Immature natural killer cell (primary cell): ENCODE results near the gene GNPTAB. TPM values are rescaled to one million over a fixed set of nuclear protein-coding genes. Genes with fewer than 3 reads are reported as not detected.

Experiments used
- DNase-seq, 3 donors: peaks; one replicate each; pipeline ENCODE4 v3.0.0; 2022; ENCODE audit warnings: mixed read lengths in 1 of 3
- H3K27ac Mint-ChIP-seq, 6 donors: one replicate each; pipeline ENCODE4 v1.8.0; 2020; ENCODE audit warnings: mixed read lengths in 6 of 6, mild to moderate bottlenecking in 5 of 6, inconsistent platforms in 4 of 6, moderate library complexity in 3 of 6
- H3K27me3 Mint-ChIP-seq, 3 donors: one replicate each; pipeline ENCODE4 v1.8.0; 2020 to 2021; ENCODE audit warnings: low read depth in 3 of 3, mild to moderate bottlenecking in 3 of 3, mixed read lengths in 3 of 3, moderate library complexity in 3 of 3, inconsistent platforms in 1 of 3
- H3K36me3 Mint-ChIP-seq, 3 donors: one replicate each; pipeline ENCODE4 v1.8.0; 2020; ENCODE audit warnings: mixed read lengths in 3 of 3, inconsistent platforms in 2 of 3, mild to moderate bottlenecking in 2 of 3
- H3K4me1 Mint-ChIP-seq, 2 donors: one replicate each; pipeline ENCODE4 v1.8.0; 2020; ENCODE audit warnings: inconsistent platforms in 2 of 2, mild to moderate bottlenecking in 2 of 2, mixed read lengths in 2 of 2, moderate library complexity in 1 of 2
- H3K4me3 Mint-ChIP-seq, 5 donors: one replicate each; pipeline ENCODE4 v1.8.0; 2020; ENCODE audit warnings: mild to moderate bottlenecking in 5 of 5, mixed read lengths in 5 of 5, inconsistent platforms in 3 of 5, moderate library complexity in 3 of 5
- H3K9me3 Mint-ChIP-seq, 6 donors: one replicate each; pipeline ENCODE4 v1.8.0; 2020; ENCODE audit warnings: mild to moderate bottlenecking in 6 of 6, mixed read lengths in 6 of 6, inconsistent platforms in 4 of 6, moderate library complexity in 3 of 6
- polyA plus RNA-seq, 3 donors: library from polyadenylated mRNA; unstranded; fragments of 300-500 nt; fragmentation: Illumina TruSeq; gene quantifications; one replicate each; pipeline ENCODE4 v1.2.3, GENCODE V29; 2021

Gene GNPTAB
- polyA plus RNA-seq, 3 donors from 2014 or later, result 155 to 253 (median 185) TPM

DNA sequence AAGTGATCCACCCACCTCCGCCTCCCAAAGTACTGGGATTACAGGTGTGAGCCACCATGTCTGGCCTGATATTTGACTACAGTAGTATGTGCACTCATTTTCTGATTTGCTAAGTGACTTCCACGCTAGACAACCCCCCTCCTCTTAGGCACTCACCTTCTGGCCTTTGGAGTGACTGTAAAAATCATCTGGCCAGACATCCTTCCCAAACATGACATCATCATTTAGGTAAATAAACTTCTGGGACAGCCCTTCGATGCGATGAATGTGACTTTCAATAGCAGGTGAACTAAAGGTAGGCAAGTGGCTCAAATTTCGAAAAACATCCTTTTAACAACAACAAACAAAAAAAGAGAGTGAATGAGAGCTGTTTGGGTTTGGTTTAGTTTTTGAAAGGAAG lies 60.9 kb downstream of the GNPTAB start:
- Mint-ChIP-seq H3K27me3 (peaks cover 0 to 5% (median 0%) of the 10 kb centered on the region in 3 donors), H3K27ac (peak overlapping the region in 3 of 6 donors; percentile 45 to 72 (median 68)), H3K4me3 (no peak overlapping the region)

DNA sequence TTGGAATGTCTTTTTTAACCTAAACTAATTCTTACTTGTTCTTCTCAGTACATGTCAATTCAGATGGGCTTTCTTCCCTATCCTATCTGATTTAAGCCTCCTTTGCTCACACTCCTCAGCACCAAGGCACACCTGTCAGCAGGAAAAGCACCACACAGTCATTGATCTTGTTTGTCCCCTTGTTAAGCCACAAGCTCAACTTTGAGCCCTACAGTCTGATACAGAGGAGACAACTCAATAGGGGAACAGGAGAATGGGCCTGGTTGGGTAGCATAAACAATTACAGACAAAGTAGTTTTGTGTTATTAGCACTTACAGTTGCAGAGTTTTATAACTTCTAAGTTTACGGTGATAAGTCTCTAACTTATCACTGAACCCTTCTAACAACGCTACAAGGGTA lies 62.0 kb downstream of the GNPTAB start:
- H3K9me3 Mint-ChIP-seq, result no peaks in the 10 kb centered on the region
- no peak overlapping the region for H3K4me3 Mint-ChIP-seq
- no peak for DNase-seq
- peak overlapping the region in 4 of 6 donors; percentile 3 to 84 (median 46) for H3K27ac Mint-ChIP-seq
- H3K4me1 Mint-ChIP-seq, result peaks cover 10 to 22% of the 10 kb centered on the region in 2 donors
- peaks cover 8 to 59% (median 24%) of the 10 kb centered on the region in 3 donors for H3K36me3 Mint-ChIP-seq
- peaks cover 0 to 5% (median 0%) of the 10 kb centered on the region in 3 donors for H3K27me3 Mint-ChIP-seq

More for the DNA sequence above, 60.9 kb downstream of the GNPTAB start:
- DNase-seq, result no peak
- peaks cover 11 to 25% of the 10 kb centered on the region in 2 donors for H3K4me1 Mint-ChIP-seq
- no peaks in the 10 kb centered on the region for H3K9me3 Mint-ChIP-seq
- H3K36me3 Mint-ChIP-seq, result peaks cover 8 to 51% (median 22%) of the 10 kb centered on the region in 3 donors

- H3K36me3 Mint-ChIP-seq, result peaks cover 8 to 58% (median 31%) of the 10 kb centered on the region in 3 donors
- H3K27ac Mint-ChIP-seq, result peak overlapping the region in 3 of 6 donors; percentile 39 to 52 (median 40)
- H3K27me3 Mint-ChIP-seq, result peaks cover 0 to 5% (median 0%) of the 10 kb centered on the region in 3 donors
- no peaks in the 10 kb centered on the region for H3K9me3 Mint-ChIP-seq
- no peak overlapping the region for H3K4me3 Mint-ChIP-seq
- H3K4me1 Mint-ChIP-seq, result peaks cover 6 to 21% of the 10 kb centered on the region in 2 donors
- DNase-seq, result no peak
These were observed 63.2 kb downstream of the GNPTAB start for GRCh38 chr12:101767537-101767936.

DNA sequence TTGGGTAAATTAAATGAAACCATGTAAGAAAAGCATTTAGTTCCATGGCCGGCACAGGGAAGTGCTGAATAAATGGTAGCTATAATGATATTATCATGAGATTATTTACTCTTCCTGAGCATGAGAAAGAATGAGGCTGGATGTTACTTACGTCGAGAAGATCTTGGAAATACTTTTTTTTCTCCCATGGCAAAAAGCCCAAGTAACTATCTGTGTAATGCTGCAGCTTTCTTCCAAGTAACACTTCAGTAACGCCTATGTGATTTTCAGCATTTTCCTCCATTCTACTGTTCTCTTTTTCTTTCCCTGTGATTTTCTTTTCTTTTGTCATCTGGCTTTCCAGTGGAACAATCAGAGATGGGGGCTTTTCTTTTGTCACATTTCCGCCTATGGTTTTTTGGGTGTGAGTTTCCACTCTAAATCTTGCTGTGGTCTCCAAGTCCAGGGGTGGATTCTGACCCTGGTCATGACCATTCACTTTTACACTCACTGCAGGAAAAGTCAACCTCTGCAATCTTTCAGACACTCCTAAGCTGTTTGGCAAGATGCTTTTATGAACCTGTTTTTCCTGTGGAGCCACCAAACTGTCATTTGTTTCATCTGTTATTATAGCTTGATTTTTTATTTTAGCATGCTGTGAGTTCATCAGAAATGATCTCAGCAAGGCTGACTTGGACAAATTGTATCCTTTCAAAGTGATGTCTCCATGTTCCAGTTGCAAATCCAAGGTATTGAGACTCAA lies 66.5 kb downstream of the GNPTAB start:
- H3K27me3 Mint-ChIP-seq, result no peaks in the 10 kb centered on the region

DNA sequence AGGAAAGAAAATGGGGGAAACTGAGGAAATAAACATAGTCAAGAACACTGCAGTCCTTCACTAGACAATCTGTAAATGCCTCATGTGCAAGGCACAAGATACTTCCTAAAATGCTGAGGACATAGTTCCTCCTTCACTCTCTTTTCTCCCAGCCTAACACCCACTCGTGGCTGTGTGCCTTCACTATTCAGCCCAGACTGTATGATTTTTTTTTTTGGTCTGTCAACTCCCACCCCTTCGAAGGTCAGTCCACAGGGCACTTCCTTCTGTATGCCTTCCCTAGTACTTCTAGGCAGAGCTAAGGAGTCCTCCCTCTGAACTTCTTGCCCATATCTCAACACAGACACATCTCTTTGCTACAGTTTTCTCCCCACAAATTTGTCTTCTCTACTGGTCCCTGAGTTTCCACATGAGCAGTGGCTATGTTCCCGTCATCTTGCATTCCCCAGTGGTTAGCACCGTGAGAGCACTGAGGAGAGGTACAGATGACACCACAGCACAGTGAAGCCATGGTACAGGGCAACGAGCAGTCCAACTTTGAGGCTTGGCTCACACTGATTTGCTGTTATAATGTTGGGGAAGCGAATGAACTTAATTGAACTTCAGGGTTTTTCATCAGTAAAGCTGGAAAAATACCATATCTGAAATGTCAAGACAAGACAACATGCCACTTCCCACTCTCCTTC lies 67.4 kb downstream of the GNPTAB start:
- Mint-ChIP-seq H3K4me3 (no peak overlapping the region), H3K27me3 (no peaks in the 10 kb centered on the region), H3K9me3 (no peaks in the 10 kb centered on the region), H3K36me3 (peaks cover 9 to 52% (median 27%) of the 10 kb centered on the region in 3 donors), H3K4me1 (peaks cover 4 to 15% of the 10 kb centered on the region in 2 donors), H3K27ac (peak overlapping the region in 5 of 6 donors; percentile 28 to 80 (median 48))
- DNase-seq, result no peak

More for the DNA sequence above, 66.5 kb downstream of the GNPTAB start:
- peak overlapping the region in 2 of 6 donors; percentile 4 to 72 for H3K27ac Mint-ChIP-seq
- H3K4me3 Mint-ChIP-seq, result no peak overlapping the region
- no peak for DNase-seq
- no peaks in the 10 kb centered on the region for H3K9me3 Mint-ChIP-seq
- H3K36me3 Mint-ChIP-seq, result peaks cover 5 to 52% (median 28%) of the 10 kb centered on the region in 3 donors
- H3K4me1 Mint-ChIP-seq, result peaks cover 4 to 15% of the 10 kb centered on the region in 2 donors

DNA sequence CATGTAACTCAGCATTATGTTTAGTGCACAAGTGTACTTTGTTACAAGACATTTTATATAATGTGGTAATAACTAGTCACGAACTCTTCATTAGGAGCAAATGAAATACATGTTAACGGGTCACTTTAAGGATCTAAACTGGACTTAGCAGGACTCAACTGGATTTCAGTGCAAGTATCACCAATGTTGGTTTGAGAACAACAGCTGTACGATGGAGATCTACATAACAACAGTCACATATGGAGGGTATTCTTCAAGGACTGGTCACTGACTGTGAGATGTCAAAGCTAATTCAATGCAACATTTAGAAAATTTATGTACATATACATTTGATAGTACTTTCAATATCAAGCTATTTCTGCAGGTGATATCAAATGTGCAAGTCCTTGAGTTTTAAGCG lies 69.0 kb downstream of the GNPTAB start:
- peaks cover 4 to 15% of the 10 kb centered on the region in 2 donors for H3K4me1 Mint-ChIP-seq
- H3K4me3 Mint-ChIP-seq, result no peak overlapping the region
- H3K27ac Mint-ChIP-seq, result peak overlapping the region in 2 of 6 donors; percentile 0 to 64
- no peaks in the 10 kb centered on the region for H3K27me3 Mint-ChIP-seq
- no peaks in the 10 kb centered on the region for H3K9me3 Mint-ChIP-seq
- peaks cover 8 to 47% (median 34%) of the 10 kb centered on the region in 3 donors for H3K36me3 Mint-ChIP-seq
- no peak for DNase-seq

- H3K27me3 Mint-ChIP-seq, result no peaks in the 10 kb centered on the region
- DNase-seq, result no peak
- H3K27ac Mint-ChIP-seq, result peak overlapping the region in 1 of 6 donors; percentile 64
- H3K36me3 Mint-ChIP-seq, result peaks cover 10 to 46% (median 38%) of the 10 kb centered on the region in 3 donors
- H3K4me1 Mint-ChIP-seq, result peaks cover 4 to 15% of the 10 kb centered on the region in 2 donors
- no peak overlapping the region for H3K4me3 Mint-ChIP-seq
- no peaks in the 10 kb centered on the region for H3K9me3 Mint-ChIP-seq
These were observed 69.4 kb downstream of the GNPTAB start for GRCh38 chr12:101761350-101761749.

DNA sequence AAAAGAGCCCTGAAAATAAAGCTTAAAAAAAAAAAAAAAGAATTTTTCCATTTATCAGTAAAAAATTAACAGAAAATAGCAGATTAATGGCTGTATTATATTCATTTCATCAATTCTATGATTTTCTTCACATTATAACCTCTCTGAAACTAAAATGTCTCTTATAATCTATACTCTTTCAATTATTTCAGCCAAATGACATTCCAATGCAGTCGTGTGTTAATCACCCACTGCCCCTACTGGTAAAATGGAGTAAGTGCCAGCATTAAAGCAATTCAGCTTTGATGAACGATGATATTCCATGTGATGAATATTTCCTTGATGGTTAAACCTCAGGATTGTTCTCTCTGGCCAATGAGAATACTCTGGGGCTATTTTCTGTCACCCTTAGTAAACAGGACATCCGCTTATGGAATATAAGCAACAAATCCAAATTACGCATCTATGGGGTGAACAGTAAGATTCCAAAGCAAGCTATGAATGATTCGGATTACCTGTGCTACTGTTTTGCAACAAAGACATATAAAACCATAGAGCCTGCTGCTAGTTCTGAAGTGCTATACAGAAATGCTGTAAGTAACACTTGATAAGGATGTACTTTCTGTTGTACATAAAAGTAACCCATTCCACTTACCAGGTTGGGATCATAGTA lies 71.2 kb downstream of the GNPTAB start:
- peak in 2 of 3 donors; percentile 26 to 34 for DNase-seq
- H3K27ac Mint-ChIP-seq, result peak overlapping the region in 1 of 6 donors; percentile 35
- H3K9me3 Mint-ChIP-seq, result no peaks in the 10 kb centered on the region

DNA sequence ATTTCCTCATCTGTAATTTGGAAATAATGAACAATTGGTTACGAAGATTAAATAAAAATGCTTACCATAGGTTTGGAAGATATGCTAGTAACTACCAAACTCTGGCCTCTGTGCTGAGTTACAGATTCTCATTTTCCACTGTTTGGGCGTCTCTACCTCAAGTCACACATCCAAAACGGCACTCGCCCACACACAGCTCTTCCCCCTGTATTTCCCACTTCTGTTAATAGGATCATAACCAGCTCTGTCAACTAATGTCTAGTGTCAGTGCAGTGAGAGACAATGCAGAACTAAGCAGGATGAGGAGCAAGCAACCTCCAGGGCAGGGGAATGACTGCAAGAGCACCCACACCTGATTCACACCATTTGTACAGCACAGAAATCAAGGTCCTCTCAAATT lies 80.6 kb downstream of the GNPTAB start:
- H3K4me1 Mint-ChIP-seq, result peaks cover 8 to 11% of the 10 kb centered on the region in 2 donors
- peaks cover 0 to 2% (median 0%) of the 10 kb centered on the region in 3 donors for H3K27me3 Mint-ChIP-seq
- peak overlapping the region; percentile 26 to 83 (median 50) for H3K27ac Mint-ChIP-seq
- DNase-seq, result no peak
- H3K36me3 Mint-ChIP-seq, result peaks cover 27 to 67% (median 43%) of the 10 kb centered on the region in 3 donors
- no peak overlapping the region for H3K4me3 Mint-ChIP-seq
- H3K9me3 Mint-ChIP-seq, result no peaks in the 10 kb centered on the region

More for the DNA sequence above, 71.2 kb downstream of the GNPTAB start:
- H3K4me1 Mint-ChIP-seq, result peaks cover 4 to 14% of the 10 kb centered on the region in 2 donors
- H3K36me3 Mint-ChIP-seq, result peaks cover 15 to 50% (median 44%) of the 10 kb centered on the region in 3 donors
- no peaks in the 10 kb centered on the region for H3K27me3 Mint-ChIP-seq
- H3K4me3 Mint-ChIP-seq, result no peak overlapping the region

- peaks cover 13 to 16% of the 10 kb centered on the region in 2 donors for H3K4me1 Mint-ChIP-seq
- no peak overlapping the region for H3K4me3 Mint-ChIP-seq
- peak overlapping the region; percentile 25 to 83 (median 66) for H3K27ac Mint-ChIP-seq
- DNase-seq, result no peak
- peaks cover 0 to 2% (median 0%) of the 10 kb centered on the region in 3 donors for H3K27me3 Mint-ChIP-seq
- no peaks in the 10 kb centered on the region for H3K9me3 Mint-ChIP-seq
- H3K36me3 Mint-ChIP-seq, result peaks cover 23 to 62% (median 38%) of the 10 kb centered on the region in 3 donors
These were observed 81.1 kb downstream of the GNPTAB start for GRCh38 chr12:101749657-101750056.

GRCh38 chr12:101748907-101749306 lies 81.9 kb downstream of the GNPTAB start:
- no peak overlapping the region for H3K4me3 Mint-ChIP-seq
- no peak for DNase-seq
- H3K9me3 Mint-ChIP-seq, result no peaks in the 10 kb centered on the region
- peaks cover 0 to 2% (median 0%) of the 10 kb centered on the region in 3 donors for H3K27me3 Mint-ChIP-seq
- H3K36me3 Mint-ChIP-seq, result peaks cover 21 to 60% (median 36%) of the 10 kb centered on the region in 3 donors
- H3K4me1 Mint-ChIP-seq, result peaks cover 21 to 24% of the 10 kb centered on the region in 2 donors
- H3K27ac Mint-ChIP-seq, result peak overlapping the region in 5 of 6 donors; percentile 18 to 82 (median 58)

GRCh38 chr12:101747697-101748096 lies 83.1 kb downstream of the GNPTAB start:
- H3K36me3 Mint-ChIP-seq, result peaks cover 18 to 58% (median 31%) of the 10 kb centered on the region in 3 donors
- no peaks in the 10 kb centered on the region for H3K27me3 Mint-ChIP-seq
- H3K4me1 Mint-ChIP-seq, result peaks cover 33 to 36% of the 10 kb centered on the region in 2 donors
- DNase-seq, result no peak
- H3K9me3 Mint-ChIP-seq, result no peaks in the 10 kb centered on the region
- no peak overlapping the region for H3K4me3 Mint-ChIP-seq
- H3K27ac Mint-ChIP-seq, result peak overlapping the region; percentile 41 to 85 (median 76)

- H3K4me1 Mint-ChIP-seq, result peaks cover 34 to 39% of the 10 kb centered on the region in 2 donors
- H3K36me3 Mint-ChIP-seq, result peaks cover 18 to 52% (median 27%) of the 10 kb centered on the region in 3 donors
- H3K27me3 Mint-ChIP-seq, result no peaks in the 10 kb centered on the region
- H3K27ac Mint-ChIP-seq, result peak overlapping the region in 5 of 6 donors; percentile 41 to 82 (median 65)
- no peak for DNase-seq
- no peaks in the 10 kb centered on the region for H3K9me3 Mint-ChIP-seq
- no peak overlapping the region for H3K4me3 Mint-ChIP-seq
These were observed 84.1 kb downstream of the GNPTAB start for GRCh38 chr12:101746661-101747060.
